K562 (cell line): ENCODE results near the gene CCDC9. TPM values are rescaled to one million over a fixed set of nuclear protein-coding genes. Genes with fewer than 3 reads are reported as not detected.

ENCODE experiments used
- CCNT2 ChIP-seq: IDR thresholded peaks from 2 replicates; pipeline ENCODE4 v1.6.1; 2011; ENCODE audit warnings: borderline replicate concordance, low read depth, mild to moderate bottlenecking, moderate library complexity, mixed read lengths, low read length; ENCODE audit not compliant: insufficient read length; ENCODE audit errors: extremely low read depth
- E2F6 ChIP-seq, 2 experiments: IDR thresholded peaks; 2 replicates each; pipeline ENCODE4 v1.6.1; 2011; ENCODE audit warnings: borderline replicate concordance in 1 of 2, control low read depth in 1 of 2, low read depth in 1 of 2, low read length in 1 of 2, mild to moderate bottlenecking in 1 of 2, mixed read lengths in 1 of 2, moderate library complexity in 1 of 2; ENCODE audit not compliant: insufficient read depth in 1 of 2, insufficient read length in 1 of 2, poor library complexity in 1 of 2, severe bottlenecking in 1 of 2; ENCODE audit errors: extremely low read depth in 1 of 2
- FOXP1 ChIP-seq: sonication (generic); formaldehyde crosslinking; IDR thresholded peaks from 2 replicates; pipeline ENCODE4 v1.8.0; 2022; ENCODE audit warnings: mild to moderate bottlenecking, missing genetic modification reagents
- HDAC1 ChIP-seq, 2 experiments: fragments of 450-650 bp; IDR thresholded peaks; 2 replicates each; pipeline ENCODE4 v1.6.1; 2016 to 2017; ENCODE audit warnings: inconsistent platforms in 1 of 2, mild to moderate bottlenecking in 1 of 2, moderate library complexity in 1 of 2
- MBD2 ChIP-seq: sonication (generic); IDR thresholded peaks from 2 replicates; pipeline ENCODE4 v1.6.1; 2016; ENCODE audit warnings: low read depth, borderline replicate concordance
- MED1 ChIP-seq: sonication (generic); formaldehyde crosslinking; IDR thresholded peaks from 2 replicates; pipeline ENCODE4 v1.8.1; 2023; ENCODE audit warnings: missing genetic modification reagents, borderline replicate concordance
- MTA1 ChIP-seq: fragments of 450-650 bp; IDR thresholded peaks from 2 replicates; pipeline ENCODE4 v1.6.1; 2017; ENCODE audit warnings: borderline replicate concordance
- MYC ChIP-seq, 2 experiments: fragments of 250-450 bp in 1 of 2; sonication (Bioruptor Pico) in 1 of 2; IDR thresholded peaks; 2 replicates each; pipeline versions ENCODE4 v1.5.1 to v1.6.1; 2012 to 2021; ENCODE audit warnings: low read depth in 2 of 2, borderline replicate concordance in 1 of 2, improper control_type of control experiment in 1 of 2, low read length in 1 of 2, mild to moderate bottlenecking in 1 of 2, moderate library complexity in 1 of 2
- NR1H2 ChIP-seq: sonication (generic); formaldehyde crosslinking; IDR thresholded peaks from 2 replicates; pipeline ENCODE4 v1.4.0; 2020; ENCODE audit warnings: mild to moderate bottlenecking, missing genetic modification reagents
- NRF1 ChIP-seq, 2 experiments: fragments of 450-650 bp; IDR thresholded peaks in 1 of 2; conservative IDR thresholded peaks in 1 of 2; 2 replicates each; pipeline ENCODE4 v1.6.1; 2014; ENCODE audit warnings: mild to moderate bottlenecking in 2 of 2
- SMARCC2 ChIP-seq: fragments of 450-650 bp; IDR thresholded peaks from 2 replicates; pipeline ENCODE4 v1.6.1; 2017; ENCODE audit warnings: antibody characterized with exemption, moderate library complexity, mild to moderate bottlenecking, low read depth
- SP1 ChIP-seq: sonication (generic); formaldehyde crosslinking; IDR thresholded peaks from 2 replicates; pipeline ENCODE4 v1.8.1; 2022; ENCODE audit warnings: mild to moderate bottlenecking, missing genetic modification reagents
- STAT5B ChIP-seq: fragments of 250-450 bp; sonication (Bioruptor Pico); IDR thresholded peaks from 2 replicates; pipeline ENCODE4 v1.8.0; 2021; ENCODE audit warnings: mild to moderate bottlenecking, inconsistent platforms
- TOE1 ChIP-seq, 2 experiments: fragments of 450-650 bp in 1 of 2; sonication (generic) in 1 of 2; formaldehyde crosslinking in 1 of 2; IDR thresholded peaks; 2 replicates each; pipeline versions ENCODE4 v1.7.1 to v1.8.0; 2016 to 2022; ENCODE audit warnings: borderline replicate concordance in 2 of 2, mild to moderate bottlenecking in 2 of 2, antibody characterized with exemption in 1 of 2, inconsistent platforms in 1 of 2, low read depth in 1 of 2, missing genetic modification reagents in 1 of 2, moderate library complexity in 1 of 2
- ZNF24 ChIP-seq: fragments of 450-650 bp; IDR thresholded peaks from 2 replicates; pipeline ENCODE4 v1.6.1; 2016
- ZNF75A ChIP-seq: fragments of 450-650 bp; formaldehyde crosslinking; IDR thresholded peaks from 2 replicates; pipeline ENCODE4 v1.4.0; 2020; ENCODE audit warnings: mild to moderate bottlenecking
- ZNF764 ChIP-seq: fragments of 250-450 bp; sonication (Bioruptor Pico); IDR thresholded peaks from 2 replicates; pipeline ENCODE4 v1.4.0; 2020; ENCODE audit warnings: low read depth, mild to moderate bottlenecking, moderate library complexity
- polyA plus RNA-seq, 8 experiments: library from polyadenylated mRNA; depleted of rRNA in 4 of 8; stranded (reverse) in 5 of 8; unstranded in 3 of 8; fragments of >200 nt; fragmentation: Nextera tagmentation in 2 of 8; fragmentation: Illumina TruSeq in 1 of 8; extraction: Ambion mirVana in 2 of 8; extraction: Trizol in 1 of 8; gene quantifications; 2 replicates each; pipeline versions ENCODE4 v1.2.1 to v1.2.3, GENCODE V29; 2011 to 2014; ENCODE audit warnings: inconsistent platforms in 1 of 8, missing spikeins in 1 of 8
- total RNA-seq, 7 experiments: library from RNA; depleted of rRNA in 6 of 7; stranded (reverse); fragments of >200 nt in 6 of 7; fragmentation: Illumina TruSeq in 2 of 7; extraction: Trizol in 2 of 7; gene quantifications; 2 replicates each; pipeline versions ENCODE4 v1.2.1 to v1.2.3, GENCODE V29; 2011 to 2021; ENCODE audit warnings: low replicate concordance in 1 of 7
- TF ChIP-seq, protein P1 (sequence below), 2 experiments: fragments of 450-650 bp in 1 of 2; sonication (generic) in 1 of 2; formaldehyde crosslinking in 1 of 2; IDR thresholded peaks in 1 of 2; conservative IDR thresholded peaks in 1 of 2; 2 replicates each; pipeline versions ENCODE4 v1.6.1 to v1.8.1; 2016 to 2023; ENCODE audit warnings: mild to moderate bottlenecking in 2 of 2, moderate library complexity in 2 of 2, inconsistent platforms in 1 of 2, missing genetic modification reagents in 1 of 2

The CCDC9 gene
- total and polyA plus RNA-seq, 9 of the 15 experiments (the other 6 are each of a cell fraction or from before 2014, with no cell fraction given) = 0.23 to 38.6 (median 8.4) TPM

- TF ChIP-seq ZNF764 (CRISPR knock-in tag) (no peak), TOE1 (IDR thresholded peaks at IDR 0.05; ENCODE audit: borderline replicate concordance) (no peak), TOE1 (CRISPR knock-in tag; IDR thresholded peaks at IDR 0.05; ENCODE audit: borderline replicate concordance, low read depth) (peak; percentile 85; the same call in 1 of the 2 replicates), SP1 (peak; percentile 42; the same call in 1 of the 2 replicates), MYC (IDR thresholded peaks at IDR 0.05; ENCODE audit: low read depth, low read length) (peak; percentile 18; the same call in 1 of the 2 replicates), MYC (CRISPR knock-in tag; IDR thresholded peaks at IDR 0.05; ENCODE audit: borderline replicate concordance, low read depth) (peak; percentile 72; the same call in 1 of the 2 replicates), MTA1 (0 out of 2 replicates have a peak, but pooled peaks have one; percentile 22), SMARCC2 (no peak), STAT5B (CRISPR knock-in tag) (no peak), CCNT2 (peak; percentile 33), NRF1 (conservative IDR thresholded peaks at IDR 0.05 in 1 of 2, IDR thresholded peaks at IDR 0.05 in 1 of 2) (peak; percentile 48 to 61; a peak in 3 of 4 replicates), E2F6 (IDR thresholded peaks at IDR 0.05; ENCODE audit: borderline replicate concordance in 1 of 2, extremely low read depth in 1 of 2, insufficient read depth in 1 of 2, insufficient read length in 1 of 2, low read depth in 1 of 2, low read length in 1 of 2, poor library complexity in 1 of 2, severe bottlenecking in 1 of 2) (peak in 1 of 2 experiments; percentile 45), ZNF75A (no peak), MBD2 (0 out of 2 replicates have a peak, but pooled peaks have one; percentile 2), NR1H2 (CRISPR knock-in tag) (no peak), FOXP1 (CRISPR knock-in tag) (peak; percentile 65), MED1 (no peak), ZNF24 (no peak), HDAC1 (IDR thresholded peaks at IDR 0.05) (peak in 1 of 2 experiments; percentile 6; a peak in 2 of 4 replicates)
- TF ChIP-seq, protein P1, sequence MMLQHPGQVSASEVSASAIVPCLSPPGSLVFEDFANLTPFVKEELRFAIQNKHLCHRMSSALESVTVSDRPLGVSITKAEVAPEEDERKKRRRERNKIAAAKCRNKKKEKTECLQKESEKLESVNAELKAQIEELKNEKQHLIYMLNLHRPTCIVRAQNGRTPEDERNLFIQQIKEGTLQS (IDR thresholded peaks at IDR 0.05) = 0 out of 2 replicates have a peak, but pooled peaks have one; percentile 7
- TF ChIP-seq, protein P1 (CRISPR knock-in tag; conservative IDR thresholded peaks at IDR 0.05) = no peak
Measured at GRCh38 chr19:47228168-47228936, 28.0 kb upstream of the CCDC9 start (continued).
